SU-DHL-6 (cell line): ENCODE results near the gene EFCAB9.

Source experiments
- H2AFZ ChIP-seq: fragments of 200-600 bp; sonication (generic); 2 replicates; pipeline ENCODE4 v1.6.1; 2014; ENCODE audit warnings: low read depth, mild to moderate bottlenecking, moderate library complexity, mixed read lengths, antibody characterized with exemption, low read length; ENCODE audit not compliant: severe bottlenecking
- H3F3A ChIP-seq: fragments of 200-600 bp; shearing (Covaris generic); 2 replicates; pipeline ENCODE4 v1.6.0; 2016; ENCODE audit warnings: antibody characterized with exemption, mild to moderate bottlenecking; ENCODE audit not compliant: insufficient read depth
- H3K27ac ChIP-seq: fragments of 200-600 bp; sonication (generic); 2 replicates; pipeline ENCODE4 v1.5.1; 2016; ENCODE audit warnings: low read depth, mild to moderate bottlenecking, low read length, moderate library complexity, mixed read lengths
- H3K27me3 ChIP-seq: fragments of 200-600 bp; sonication (generic), shearing (Covaris generic); 2 replicates; pipeline ENCODE4 v1.6.0; 2014; ENCODE audit warnings: mild to moderate bottlenecking, low read length
- H3K36me3 ChIP-seq: fragments of 200-600 bp; sonication (generic); 2 replicates; pipeline ENCODE4 v1.6.1; 2014; ENCODE audit warnings: mild to moderate bottlenecking, low read length, mixed read lengths
- H3K4me2 ChIP-seq: fragments of 300-600, 200-600 bp; shearing (Covaris generic), sonication (generic); 2 replicates; pipeline ENCODE4 v1.6.0; 2014; ENCODE audit warnings: low read length, low read depth, mild to moderate bottlenecking; ENCODE audit not compliant: poor library complexity, severe bottlenecking
- H3K4me3 ChIP-seq: fragments of 200-600 bp; sonication (generic); 2 replicates; pipeline ENCODE4 v1.5.1; 2014; ENCODE audit warnings: antibody characterized with exemption, low read length, mild to moderate bottlenecking, mixed read lengths; ENCODE audit not compliant: insufficient read depth, poor library complexity, severe bottlenecking
- H3K79me2 ChIP-seq: fragments of 200-600 bp; sonication (generic); 2 replicates; pipeline ENCODE4 v1.6.1; 2014; ENCODE audit warnings: mild to moderate bottlenecking, low read length, moderate library complexity; ENCODE audit not compliant: insufficient read depth
- H3K9ac ChIP-seq: fragments of 200-600 bp; sonication (generic); 2 replicates; pipeline ENCODE4 v1.7.0; 2014; ENCODE audit warnings: mild to moderate bottlenecking, low read length
- H3K9me2 ChIP-seq: fragments of 200-600 bp; sonication (generic); replicated peaks from 2 replicates; pipeline ENCODE4 v1.6.1; 2014; ENCODE audit warnings: low read length; ENCODE audit not compliant: insufficient read depth
- H3K9me3 ChIP-seq: fragments of 200-600 bp; sonication (generic); 2 replicates; pipeline ENCODE4 v1.6.1; 2014; ENCODE audit warnings: low read length, mixed read lengths; ENCODE audit not compliant: insufficient read depth
- H4K20me1 ChIP-seq: fragments of 200-600 bp; sonication (generic); 2 replicates; pipeline ENCODE4 v1.6.1; 2014; ENCODE audit warnings: low read depth, mild to moderate bottlenecking, antibody characterized with exemption, low read length, moderate library complexity, mixed read lengths
- CTCF ChIP-seq: fragments of 200-600 bp; sonication (generic); IDR thresholded peaks from one replicate; pipeline ENCODE4 v1.5.1; 2017; ENCODE audit warnings: antibody characterized with exemption, mild to moderate bottlenecking, low read length, moderate library complexity; ENCODE audit not compliant: insufficient read depth, poor library complexity, severe bottlenecking
- EZH2phosphoT487 ChIP-seq: fragments of 200-600 bp; sonication (generic), shearing (Covaris generic); conservative IDR thresholded peaks from 2 replicates; pipeline ENCODE4 v1.6.1; 2018; ENCODE audit warnings: mild to moderate bottlenecking, antibody characterized with exemption, low read length, moderate library complexity, mixed read lengths

The EFCAB9 gene

DNA sequence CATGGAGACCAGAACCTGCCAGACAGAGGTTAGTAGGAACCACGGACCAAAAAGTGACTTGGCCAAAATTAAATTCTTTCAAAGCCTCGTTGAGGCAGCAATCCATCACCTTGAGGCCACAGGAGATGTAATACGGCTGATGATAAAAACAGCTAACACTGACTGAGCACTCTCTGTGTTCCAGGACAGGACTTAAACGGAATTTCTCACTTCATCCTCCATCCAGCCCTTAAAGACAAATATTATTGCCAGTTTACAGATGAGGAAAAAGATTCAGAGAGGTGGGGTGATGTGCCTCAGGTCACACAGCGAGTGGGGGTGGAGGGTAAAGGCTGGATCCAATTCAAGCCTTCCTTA is 31.0 kb upstream of the EFCAB9 start:
- Histone ChIP-seq H3K27ac (no peak overlapping the region), H3F3A (0 out of 2 replicates have a peak, but pooled peaks cover 5% of the 10 kb centered on the region), H2AFZ (no peak overlapping the region), H3K9ac (no peak overlapping the region), H3K9me3 (no peaks in the 10 kb centered on the region), H4K20me1 (no peaks in the 10 kb centered on the region), H3K4me2 (no peak overlapping the region), H3K9me2 (no peaks in the 10 kb centered on the region), H3K36me3 (no peaks in the 10 kb centered on the region), H3K79me2 (peaks cover 78% of the 10 kb centered on the region), H3K27me3 (no peaks in the 10 kb centered on the region), H3K4me3 (no peak overlapping the region)
- TF ChIP-seq CTCF (no peak), EZH2phosphoT487 (no peak)

GRCh38 chr5:172163346-172163745 is 30.6 kb upstream of the EFCAB9 start:
- Histone ChIP-seq H2AFZ (no peak overlapping the region), H3K4me3 (no peak overlapping the region), H3K27ac (no peak overlapping the region), H3K9me3 (no peaks in the 10 kb centered on the region), H3K79me2 (peaks cover 81% of the 10 kb centered on the region), H3K27me3 (no peaks in the 10 kb centered on the region), H3F3A (0 out of 2 replicates have a peak, but pooled peaks cover 5% of the 10 kb centered on the region), H3K9ac (no peak overlapping the region), H3K4me2 (no peak overlapping the region), H3K36me3 (no peaks in the 10 kb centered on the region), H4K20me1 (no peaks in the 10 kb centered on the region), H3K9me2 (no peaks in the 10 kb centered on the region)
- TF ChIP-seq CTCF (no peak), EZH2phosphoT487 (no peak)

- Histone ChIP-seq H2AFZ (no peak overlapping the region), H3K27me3 (no peaks in the 10 kb centered on the region), H3K9ac (no peak overlapping the region), H4K20me1 (no peaks in the 10 kb centered on the region), H3K4me3 (no peak overlapping the region), H3K36me3 (no peaks in the 10 kb centered on the region), H3K4me2 (no peak overlapping the region), H3F3A (no peaks in the 10 kb centered on the region), H3K27ac (no peak overlapping the region), H3K79me2 (peaks cover 88% of the 10 kb centered on the region), H3K9me3 (no peaks in the 10 kb centered on the region), H3K9me2 (no peaks in the 10 kb centered on the region)
- TF ChIP-seq CTCF (no peak), EZH2phosphoT487 (no peak)
Measured at GRCh38 chr5:172164769-172165212, 29.2 kb upstream of the EFCAB9 start.
